SKM-1 (cell line): ENCODE measurements around the gene FOXP1.

Experiments used
- DNase-seq: peaks from one replicate; lab custom pipeline; 2025; ENCODE audit not compliant: unreplicated experiment; lab: John Stamatoyannopoulos, UW

The FOXP1 gene

GRCh38 chr3:71406972-71407810, 176.3 kb downstream of the FOXP1 start:
- no peak for DNase-seq

- DNase-seq, result no peak
Observed at GRCh38 chr3:71402911-71403310, 180.6 kb downstream of the FOXP1 start.

GRCh38 chr3:71402280-71402679, 181.2 kb downstream of the FOXP1 start:
- DNase-seq, result no peak

GRCh38 chr3:71401695-71402231, 181.8 kb downstream of the FOXP1 start:
- no peak for DNase-seq

- DNase-seq, result no peak
Observed at GRCh38 chr3:71400986-71401451, 182.5 kb downstream of the FOXP1 start.

GRCh38 chr3:71399478-71399877, 184.1 kb downstream of the FOXP1 start:
- DNase-seq, result no peak

GRCh38 chr3:71398157-71398836, 185.2 kb downstream of the FOXP1 start:
- no peak for DNase-seq

GRCh38 chr3:71397726-71398125, 185.8 kb downstream of the FOXP1 start:
- DNase-seq, result no peak

- peak; percentile 8 for DNase-seq
Observed at GRCh38 chr3:71397046-71397445, 186.5 kb downstream of the FOXP1 start.

GRCh38 chr3:71395927-71396695, 187.4 kb downstream of the FOXP1 start:
- DNase-seq, result no peak

- no peak for DNase-seq
Observed at GRCh38 chr3:71395470-71395869, 188.1 kb downstream of the FOXP1 start.

GRCh38 chr3:71393745-71394144, 189.8 kb downstream of the FOXP1 start:
- DNase-seq, result no peak

GRCh38 chr3:71393093-71393492, 190.4 kb downstream of the FOXP1 start:
- DNase-seq, result no peak

- no peak for DNase-seq
Observed at GRCh38 chr3:71392251-71392650, 191.3 kb downstream of the FOXP1 start.

- DNase-seq, result no peak
Observed at GRCh38 chr3:71391361-71391760, 192.2 kb downstream of the FOXP1 start.

GRCh38 chr3:71389911-71390573, 193.5 kb downstream of the FOXP1 start:
- DNase-seq, result no peak

- no peak for DNase-seq
Observed at GRCh38 chr3:71389191-71389590, 194.3 kb downstream of the FOXP1 start.

GRCh38 chr3:71388535-71389120, 194.9 kb downstream of the FOXP1 start:
- DNase-seq, result no peak

- DNase-seq, result no peak
Observed at GRCh38 chr3:71387586-71387985, 195.9 kb downstream of the FOXP1 start.
